GM19397 (cell line): Measurements from ENCODE around the gene STX8.
"Not testable (repeated sequence)": the region's sequence is repeated elsewhere in the genome, so short reads cannot be mapped to it uniquely, and the experiment has no call there.

Source experiments
- ATAC-seq: cut with Tn5 transposase; IDR thresholded peaks from one replicate; pipeline ENCODE4 v1.9.1; 2021; ENCODE audit warnings: mild to moderate bottlenecking, moderate library complexity; ENCODE audit not compliant: unreplicated experiment

STX8 gene

DNA sequence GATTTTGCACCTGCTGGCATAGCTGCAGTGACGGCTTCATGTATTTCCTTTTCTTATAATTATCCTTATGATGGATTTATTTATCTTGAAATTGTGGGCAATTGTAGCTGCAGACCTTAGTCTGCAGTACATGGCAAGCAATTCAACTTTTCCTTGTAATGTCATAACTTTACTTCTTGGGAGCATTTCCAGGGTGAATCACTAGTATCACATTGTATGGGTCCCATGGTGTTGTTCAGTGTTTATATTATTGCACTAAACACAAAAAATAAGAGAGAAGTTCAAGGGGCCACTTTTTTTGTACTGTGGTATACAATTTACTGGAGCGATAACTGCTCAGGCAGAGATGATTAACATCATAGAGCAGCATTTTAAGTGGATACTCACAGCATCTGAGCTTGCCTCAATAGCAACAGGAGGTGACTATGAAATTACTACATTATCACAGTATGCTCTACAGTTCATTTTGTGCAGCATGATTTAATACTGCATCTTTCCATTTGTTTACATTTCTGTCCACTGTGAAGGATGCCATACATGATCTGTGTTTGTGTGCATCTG lies 169.5 kb downstream of the STX8 start:
- ATAC-seq: no peak

- ATAC-seq: no peak
These were observed 172.4 kb downstream of the STX8 start for GRCh38 chr17:9403257-9403656.

DNA sequence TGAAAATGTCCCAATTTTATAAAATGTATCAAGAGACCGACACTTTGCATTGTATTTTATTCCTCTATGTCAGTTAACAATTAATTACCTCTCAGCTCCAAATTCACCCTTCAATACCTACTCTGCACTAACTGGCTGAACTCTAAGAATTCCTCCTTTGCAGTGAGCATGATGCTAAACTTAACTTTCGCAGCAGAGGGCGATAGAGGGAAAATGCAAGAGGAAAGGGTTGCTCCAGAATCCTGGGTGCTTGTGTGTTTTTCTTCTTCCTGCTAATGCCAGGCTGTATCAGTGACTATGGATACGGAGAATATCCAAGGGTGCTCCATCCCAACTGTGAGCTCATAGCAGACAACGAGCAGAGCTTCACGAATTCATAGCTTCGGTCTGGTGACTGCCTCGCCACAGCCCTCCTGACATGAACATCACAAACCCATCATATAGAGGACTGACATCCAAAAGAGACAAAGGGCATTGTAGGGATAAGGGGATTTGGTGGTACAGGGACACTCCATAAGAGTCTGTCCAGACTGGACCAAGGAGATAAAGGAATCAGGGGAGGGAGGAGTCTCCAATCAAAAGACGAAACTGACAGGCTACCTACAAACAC lies 172.9 kb downstream of the STX8 start:
- ATAC-seq: no peak

- ATAC-seq: no peak
These were observed 174.2 kb downstream of the STX8 start for GRCh38 chr17:9401434-9401833.

DNA sequence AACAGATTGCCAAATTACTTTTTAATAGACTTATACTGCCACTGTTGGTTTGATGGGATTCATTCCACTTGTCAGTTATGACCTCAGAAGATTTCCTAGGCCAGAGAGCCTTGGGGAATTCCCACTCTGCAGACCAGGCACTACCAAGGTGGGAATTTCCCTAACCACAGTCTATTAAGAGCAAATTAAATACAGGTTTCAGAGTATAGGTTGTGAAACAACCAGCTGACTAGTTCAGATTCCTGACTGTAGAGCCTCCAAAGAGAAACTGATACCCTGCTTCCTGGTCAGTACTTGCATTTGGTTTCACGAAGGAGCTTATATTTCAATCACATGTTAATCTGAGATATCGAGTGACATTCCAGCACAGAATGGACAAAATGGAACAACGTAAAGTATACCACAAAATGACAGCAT lies 186.5 kb downstream of the STX8 start:
- ATAC-seq: no peak

DNA sequence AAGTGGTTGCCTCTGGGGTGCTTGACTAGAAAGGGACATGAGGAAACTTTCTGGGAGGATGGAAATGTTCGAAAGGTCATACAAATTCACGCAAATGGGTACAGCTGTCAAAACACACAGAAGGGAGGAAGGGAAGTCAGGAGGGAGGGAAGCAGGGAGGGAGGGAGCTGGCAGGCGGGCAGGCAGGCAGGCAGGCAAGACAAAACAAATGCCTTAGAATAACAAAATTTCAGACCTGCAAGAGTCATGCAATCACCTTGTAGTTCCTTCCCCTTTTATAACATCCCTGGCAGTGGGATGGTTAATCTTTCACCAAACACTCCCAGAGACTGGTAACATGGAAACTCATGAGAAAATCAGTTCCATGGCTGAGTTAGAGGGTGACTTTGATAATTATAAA lies 189.2 kb downstream of the STX8 start:
- ATAC-seq: no peak

GRCh38 chr17:9383826-9384225 lies 191.8 kb downstream of the STX8 start:
- no peak for ATAC-seq

- ATAC-seq: no peak
These were observed 193.0 kb downstream of the STX8 start for GRCh38 chr17:9382626-9383025.

DNA sequence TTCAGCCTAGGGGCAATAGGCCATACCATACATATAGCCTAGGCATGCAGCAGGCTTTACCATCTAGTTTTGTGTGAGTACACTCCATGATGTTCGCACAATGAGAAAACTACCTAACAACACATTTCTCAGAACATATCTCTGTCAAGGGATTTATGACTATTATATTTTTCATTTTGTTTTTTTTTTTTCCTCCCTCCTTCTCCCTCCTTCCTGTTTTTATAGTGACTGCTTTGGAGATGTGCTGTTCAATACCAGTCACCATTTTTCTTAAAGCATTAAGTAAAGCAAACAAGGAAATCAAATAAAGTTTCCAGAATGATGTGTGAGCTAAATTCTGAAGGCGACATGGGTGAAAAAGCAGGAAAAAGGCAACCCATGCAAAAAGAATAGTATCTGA lies 194.6 kb downstream of the STX8 start:
- no peak for ATAC-seq

DNA sequence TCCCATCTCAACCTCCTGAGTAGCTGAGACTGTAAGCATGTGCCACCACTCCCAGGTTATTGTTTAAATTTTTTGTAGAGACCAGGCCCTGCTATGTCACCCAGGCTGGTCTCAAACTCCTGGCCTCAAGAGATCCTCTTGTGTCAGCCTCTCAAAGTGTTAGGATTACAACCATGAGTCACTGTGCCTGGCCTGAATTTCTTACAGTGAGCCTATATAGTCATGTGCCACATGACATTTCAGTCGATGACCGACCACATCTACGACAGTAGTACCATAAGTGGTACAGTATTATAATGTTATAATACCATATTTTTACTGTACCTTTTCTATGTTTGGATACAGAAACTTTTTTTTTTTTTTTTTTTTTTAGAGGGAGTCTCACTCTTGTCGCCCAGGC lies 195.3 kb downstream of the STX8 start:
- ATAC-seq: no peak

DNA sequence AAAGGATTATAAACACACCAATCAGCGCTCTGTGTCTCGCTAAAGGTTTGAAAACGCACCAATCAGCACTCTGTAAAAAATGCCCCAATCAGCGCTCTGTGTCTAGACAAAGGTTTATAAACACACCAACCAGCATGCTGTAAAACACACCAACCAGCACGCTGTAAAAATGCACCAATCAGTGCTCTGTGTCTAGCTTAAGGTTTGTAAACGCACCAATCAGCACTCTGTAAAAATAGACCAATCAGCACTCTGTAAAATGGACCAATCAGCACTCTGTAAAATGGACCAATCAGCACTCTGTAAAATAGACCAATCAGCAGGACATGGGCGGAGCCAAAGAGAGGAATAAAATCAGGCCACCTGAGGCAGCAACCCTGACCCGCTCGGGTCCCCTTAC lies 199.4 kb downstream of the STX8 start:
- not testable (repeated sequence) for ATAC-seq

GRCh38 chr17:9371019-9371418 lies 204.6 kb downstream of the STX8 start:
- no peak for ATAC-seq

GRCh38 chr17:9370467-9370866 lies 205.2 kb downstream of the STX8 start:
- ATAC-seq: no peak

DNA sequence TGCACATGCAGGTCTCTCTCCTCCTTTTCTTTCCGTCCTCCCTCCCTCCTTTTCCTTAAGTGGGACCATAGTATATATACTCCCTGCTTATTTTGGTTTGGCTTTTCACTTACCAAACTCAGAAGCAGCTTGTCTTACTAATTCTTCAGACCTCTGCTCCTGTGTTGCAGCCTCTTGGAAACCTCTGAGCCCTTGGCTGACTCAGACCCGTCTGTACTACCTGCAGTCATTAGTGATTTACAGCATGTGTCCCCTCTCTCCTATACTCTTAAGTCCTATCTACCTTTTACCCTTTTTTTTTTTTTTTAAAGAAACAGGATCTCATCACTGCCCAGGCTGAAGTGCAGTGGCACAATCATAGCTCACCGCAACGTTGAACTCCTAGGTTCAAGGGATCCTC lies 207.0 kb downstream of the STX8 start:
- no peak for ATAC-seq

- no peak for ATAC-seq
These were observed 208.5 kb downstream of the STX8 start for GRCh38 chr17:9367156-9367555.

DNA sequence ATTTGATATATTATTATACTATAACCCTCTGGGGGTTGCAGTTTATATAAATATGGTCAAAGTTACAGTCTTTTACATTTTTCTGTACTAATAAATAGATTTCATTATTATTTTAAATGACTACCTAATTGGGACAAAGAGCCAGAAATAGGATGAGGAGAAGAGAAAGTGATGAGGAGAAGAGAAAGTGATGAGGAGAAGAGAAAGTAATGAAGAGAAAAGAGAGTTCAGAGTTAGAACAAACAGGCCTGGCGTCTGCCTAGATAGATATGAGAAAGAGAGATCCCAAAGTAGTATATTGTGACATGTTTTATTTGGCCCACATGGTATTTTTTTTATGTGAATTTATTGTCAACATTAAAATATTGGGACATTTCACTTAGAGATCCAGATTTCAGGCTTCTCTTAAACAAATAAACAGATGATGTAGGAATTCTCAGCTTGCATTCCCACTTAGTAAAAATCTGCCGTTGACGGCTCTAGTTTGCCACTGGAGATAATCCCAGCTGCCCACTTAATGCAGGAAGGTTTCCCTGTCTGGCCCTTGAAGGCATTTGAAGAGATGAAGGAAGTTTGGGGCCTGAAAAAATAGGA lies 210.7 kb downstream of the STX8 start:
- no peak for ATAC-seq

GRCh38 chr17:9363440-9364350 lies 211.9 kb downstream of the STX8 start:
- no peak for ATAC-seq

GRCh38 chr17:9361188-9361955 lies 214.2 kb downstream of the STX8 start:
- ATAC-seq: no peak

DNA sequence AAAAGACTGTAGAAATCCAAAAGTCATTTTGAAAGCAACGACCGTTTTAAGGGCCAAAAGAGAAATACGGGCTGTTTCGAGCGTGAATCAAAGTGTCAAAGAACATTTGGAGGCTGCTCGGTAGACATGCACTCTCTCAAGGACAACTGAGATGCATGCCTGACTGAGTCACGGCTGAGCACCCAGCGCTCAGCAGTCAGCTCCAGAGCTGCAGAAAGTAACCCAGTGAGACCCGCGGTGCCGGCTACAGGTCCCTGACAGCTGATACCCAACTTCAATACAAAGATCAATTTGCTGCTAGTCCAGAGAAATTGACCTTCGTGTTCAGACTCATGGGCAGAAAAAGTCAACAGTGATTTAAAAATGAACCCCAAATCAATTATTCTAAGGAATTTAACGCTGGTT lies 214.9 kb downstream of the STX8 start:
- no peak for ATAC-seq

- ATAC-seq: no peak
These were observed 219.1 kb downstream of the STX8 start for GRCh38 chr17:9356488-9356911.

DNA sequence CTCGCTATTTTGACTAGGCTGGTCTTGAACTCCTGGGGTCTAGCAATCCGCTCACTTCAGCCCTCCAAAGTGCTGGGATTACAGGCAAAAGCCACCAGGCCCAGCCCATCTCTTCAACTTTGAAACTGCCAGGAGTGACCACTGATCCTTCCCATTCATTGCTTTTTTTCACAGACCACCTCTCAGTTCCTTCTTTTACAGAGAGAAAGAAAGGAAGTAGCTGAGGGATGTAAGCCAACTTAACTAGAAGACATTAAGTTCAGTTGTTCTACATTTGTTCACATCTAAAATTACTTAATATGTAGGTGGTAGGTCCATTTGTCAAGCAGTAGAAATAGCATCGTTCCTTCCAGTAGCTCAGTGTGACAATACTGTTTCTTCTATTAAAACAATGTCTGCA lies 219.8 kb downstream of the STX8 start:
- ATAC-seq: no peak
